ENCODE results near the gene EXTL2.

Gene EXTL2

GRCh38 chr1:100943533-100943932, 48.9 kb upstream of the EXTL2 start (continued):
- TF ChIP-seq ZFP3 (CRISPR knock-in tag; IDR thresholded peaks at IDR 0.05): no peak
- TF ChIP-seq ISL1 (CRISPR knock-in tag; IDR thresholded peaks at IDR 0.05): no peak

- no peak for TF ChIP-seq PPARA (CRISPR knock-in tag; IDR thresholded peaks at IDR 0.05; ENCODE audit: borderline replicate concordance)
- no peak for ATAC-seq
These were observed 47.8 kb upstream of the EXTL2 start for GRCh38 chr1:100942304-100943046.

GRCh38 chr1:100941580-100942216, 47.1 kb upstream of the EXTL2 start:
- ATAC-seq: no peak
- TF ChIP-seq ZFP3 (CRISPR knock-in tag; IDR thresholded peaks at IDR 0.05) (no peak), SNAI2 (CRISPR knock-in tag; IDR thresholded peaks at IDR 0.05) (no peak), ZNF70 (CRISPR knock-in tag; IDR thresholded peaks at IDR 0.05) (no peak), GLIS3 (CRISPR knock-in tag; IDR thresholded peaks at IDR 0.05) (no peak), TOX (CRISPR knock-in tag; IDR thresholded peaks at IDR 0.05; ENCODE audit: borderline replicate concordance) (no peak), OSR1 (CRISPR knock-in tag; IDR thresholded peaks at IDR 0.05) (no peak), TCF4 (CRISPR knock-in tag; IDR thresholded peaks at IDR 0.05; ENCODE audit: borderline replicate concordance) (no peak), ZC3H10 (CRISPR knock-in tag; IDR thresholded peaks at IDR 0.05) (no peak), ZNF565 (CRISPR knock-in tag; conservative IDR thresholded peaks at IDR 0.05; ENCODE audit: low read depth) (no peak), TSHZ2 (CRISPR knock-in tag; IDR thresholded peaks at IDR 0.05) (no peak), CSDC2 (CRISPR knock-in tag; IDR thresholded peaks at IDR 0.05) (no peak), CSRNP3 (CRISPR knock-in tag; IDR thresholded peaks at IDR 0.05) (no peak), ESRRG (CRISPR knock-in tag; IDR thresholded peaks at IDR 0.05) (no peak), CREB5 (CRISPR knock-in tag; IDR thresholded peaks at IDR 0.05; ENCODE audit: low read depth) (no peak), ZNF8 (CRISPR knock-in tag; IDR thresholded peaks at IDR 0.05) (no peak), RARB (CRISPR knock-in tag; IDR thresholded peaks at IDR 0.05) (no peak), POU6F1 (CRISPR knock-in tag; IDR thresholded peaks at IDR 0.05; ENCODE audit: borderline replicate concordance, low read depth) (no peak)

- ATAC-seq: no peak
- TF ChIP-seq TOX (CRISPR knock-in tag; IDR thresholded peaks at IDR 0.05; ENCODE audit: borderline replicate concordance) (no peak), ISL1 (CRISPR knock-in tag; IDR thresholded peaks at IDR 0.05) (no peak), PPARA (CRISPR knock-in tag; IDR thresholded peaks at IDR 0.05; ENCODE audit: borderline replicate concordance) (no peak), TSHZ2 (CRISPR knock-in tag; IDR thresholded peaks at IDR 0.05) (no peak), OSR1 (CRISPR knock-in tag; IDR thresholded peaks at IDR 0.05) (no peak), ZFP3 (CRISPR knock-in tag; IDR thresholded peaks at IDR 0.05) (no peak), SNAI2 (CRISPR knock-in tag; IDR thresholded peaks at IDR 0.05) (no peak), CREB5 (CRISPR knock-in tag; IDR thresholded peaks at IDR 0.05; ENCODE audit: low read depth) (no peak), ESRRG (CRISPR knock-in tag; IDR thresholded peaks at IDR 0.05) (no peak)
These were observed 46.5 kb upstream of the EXTL2 start for GRCh38 chr1:100941098-100941527.

Data from SK-N-SH treated with all-trans-retinoic acid at 6 μM for 48 hours (cell line).